ENCODE measurements around the gene KYAT1.
"Not testable (repeated sequence)": the region's sequence is repeated elsewhere in the genome, so short reads cannot be mapped to it uniquely, and the experiment has no call there.

The KYAT1 gene

DNA sequence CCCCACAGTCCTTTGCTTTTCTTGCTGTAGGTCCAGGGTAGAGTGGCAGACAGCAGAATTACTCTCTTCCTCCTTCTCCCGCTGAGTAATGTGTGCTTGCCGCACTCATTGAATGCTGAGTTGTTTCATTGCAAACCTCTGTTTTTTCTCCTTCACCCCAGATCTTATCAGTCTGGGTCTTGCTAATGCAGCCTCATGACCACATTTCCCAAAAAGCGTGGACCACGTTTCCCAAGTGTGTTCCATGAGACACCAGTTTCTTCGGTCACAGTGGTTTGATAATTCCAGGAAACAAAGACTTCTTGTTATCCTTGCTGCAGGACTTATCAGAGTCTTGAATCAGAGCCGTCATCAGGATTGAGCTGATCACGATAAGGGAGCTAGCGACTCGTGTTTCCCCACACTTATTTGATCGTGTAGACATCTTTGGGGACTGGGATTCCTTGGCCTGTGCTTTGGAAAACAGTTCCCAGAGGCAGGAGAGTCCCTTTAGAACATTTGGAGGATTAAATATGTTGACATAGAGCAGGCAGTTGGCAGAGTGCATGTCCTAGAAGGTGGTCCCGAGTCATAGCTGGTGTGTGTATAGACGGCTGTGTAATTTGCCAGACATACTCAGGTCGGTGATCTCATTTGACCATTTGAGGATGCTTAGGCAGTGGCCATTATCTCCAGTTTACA lies 4.6 kb upstream of the KYAT1 start:
- FAIRE-seq: no peak
- DNase-seq (ENCODE audit: low spot score): no peak

DNA sequence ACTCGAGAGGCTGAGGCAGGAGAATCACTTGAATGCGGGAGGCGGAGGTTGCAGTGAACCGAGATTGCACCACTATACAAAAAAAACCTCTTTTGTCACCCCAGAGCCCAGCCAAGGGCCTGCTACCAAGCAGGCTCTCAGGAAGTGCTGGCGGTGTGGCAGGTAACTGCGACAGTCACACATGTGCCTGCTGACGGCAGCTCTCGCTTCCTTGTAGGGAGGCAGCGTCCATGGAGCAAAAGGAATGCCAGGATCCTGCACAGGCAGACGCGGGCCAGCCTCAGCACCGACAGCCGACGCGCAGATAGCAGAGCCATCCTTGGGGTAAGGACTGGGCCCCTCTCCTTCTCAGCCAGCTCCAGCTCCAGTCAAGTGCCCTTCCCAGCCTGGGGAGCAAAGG lies 4.0 kb upstream of the KYAT1 start:
- DNase-seq (ENCODE audit: low spot score) (no peak), FAIRE-seq (no peak)

DNA sequence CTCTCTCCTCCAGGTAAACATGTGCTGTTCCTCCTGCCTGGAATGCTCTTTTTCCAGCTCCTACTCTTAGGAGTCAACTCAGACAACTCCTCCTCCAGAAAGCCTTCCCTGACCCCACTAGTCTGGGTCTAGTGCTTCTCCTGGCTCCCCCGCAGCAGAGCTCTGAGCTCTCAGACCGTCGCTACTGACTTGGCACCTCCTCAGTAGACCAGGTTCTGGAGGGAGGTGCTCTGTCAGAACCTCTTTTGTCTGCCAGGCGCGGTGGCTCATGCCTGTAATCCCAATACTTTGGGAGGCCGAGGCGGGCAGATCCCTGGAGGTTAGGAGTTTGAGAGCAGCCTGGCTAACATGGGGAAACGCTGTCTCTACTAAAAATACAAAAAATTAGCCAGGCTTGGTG lies 3.6 kb upstream of the KYAT1 start:
- DNase-seq (ENCODE audit: low spot score) (no peak), FAIRE-seq (no peak)

DNA sequence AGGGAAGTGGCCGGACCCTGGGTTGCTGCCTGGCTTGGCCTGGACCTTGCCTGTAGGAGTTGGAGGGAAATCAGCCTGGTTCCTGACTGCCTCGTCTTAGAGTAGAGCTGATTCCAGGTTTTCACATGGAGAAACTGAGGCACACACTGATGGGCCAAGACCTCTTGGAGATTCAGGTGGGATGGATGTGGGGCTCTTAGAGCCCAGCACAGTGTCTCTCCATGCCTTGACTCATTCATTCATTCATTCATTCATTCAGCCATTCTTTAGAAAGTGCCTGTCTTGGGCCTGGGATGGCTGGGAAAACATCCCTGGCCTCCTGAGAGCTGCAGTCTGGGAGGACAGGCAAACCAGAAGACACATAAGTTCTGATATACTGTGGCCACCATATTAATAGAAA lies 2.4 kb upstream of the KYAT1 start:
- no peak for FAIRE-seq
- no peak for DNase-seq (ENCODE audit: low spot score)

DNA sequence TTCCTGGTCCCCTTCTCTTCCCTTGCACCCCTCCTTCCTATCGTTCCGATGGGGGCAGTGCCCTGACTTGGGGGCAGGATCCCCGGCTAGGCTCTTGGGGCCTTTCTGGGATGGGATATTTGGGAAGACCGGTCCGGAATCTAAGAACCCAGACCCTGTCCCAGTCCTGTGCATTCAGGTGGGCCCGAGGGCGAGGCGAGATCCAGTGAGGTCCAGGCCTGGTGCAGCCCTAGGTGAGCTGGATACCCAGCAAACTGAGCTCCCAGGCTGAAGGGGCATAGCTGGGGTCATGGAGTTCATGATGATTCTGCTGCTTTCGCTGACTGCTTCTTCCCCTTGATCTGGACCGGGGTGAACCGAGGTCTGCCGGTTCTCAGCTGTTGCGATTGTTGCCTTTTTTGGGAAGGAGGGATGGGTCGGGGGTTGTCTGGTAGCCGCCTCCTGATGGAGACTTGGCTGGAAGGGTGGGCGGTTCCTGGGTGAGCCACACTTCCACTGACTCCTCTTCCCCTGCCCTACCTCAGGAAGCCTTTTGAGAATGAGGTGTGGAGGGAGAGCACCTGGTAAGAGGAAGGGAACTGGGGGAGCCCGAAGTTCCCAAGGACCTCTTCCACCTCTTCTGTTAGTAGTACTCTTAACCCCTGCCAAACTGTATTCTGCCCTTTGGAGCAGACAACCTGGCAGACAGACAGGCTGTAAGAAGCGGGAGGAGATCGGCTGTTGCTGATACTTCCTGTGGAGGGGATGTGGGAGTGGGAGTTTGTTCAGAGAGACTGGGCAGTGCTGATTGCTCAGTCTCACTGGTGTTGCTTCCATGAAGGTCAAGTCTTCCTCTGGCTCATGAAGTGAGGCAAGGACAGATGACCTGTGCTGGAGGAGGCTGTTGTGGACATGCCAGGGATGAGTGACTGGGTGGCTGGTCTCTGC lies 1.2 kb upstream of the KYAT1 start:
- DNase-seq (ENCODE audit: low spot score) (no peak), FAIRE-seq (no peak)

DNA sequence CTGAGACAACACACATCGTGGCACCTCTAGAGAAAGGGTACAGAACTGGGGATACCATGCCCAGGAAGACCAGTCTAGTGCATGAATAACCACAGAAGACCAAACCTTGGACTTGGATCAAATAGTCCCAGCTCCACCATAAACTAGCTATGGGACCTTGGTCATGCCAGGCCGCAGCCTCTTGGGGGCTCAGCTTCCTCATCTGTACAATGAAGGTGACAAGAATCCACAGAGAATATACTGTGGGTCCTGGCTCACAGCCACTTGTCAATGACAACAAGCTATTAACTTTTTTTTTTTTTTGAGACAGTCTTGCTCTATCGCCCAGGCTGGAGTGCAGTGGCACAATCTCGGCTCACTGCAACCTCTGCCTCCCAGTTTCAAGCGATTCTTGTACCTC lies 3.9 kb downstream of the KYAT1 start:
- DNase-seq (ENCODE audit: low spot score): peak; percentile 30

DNA sequence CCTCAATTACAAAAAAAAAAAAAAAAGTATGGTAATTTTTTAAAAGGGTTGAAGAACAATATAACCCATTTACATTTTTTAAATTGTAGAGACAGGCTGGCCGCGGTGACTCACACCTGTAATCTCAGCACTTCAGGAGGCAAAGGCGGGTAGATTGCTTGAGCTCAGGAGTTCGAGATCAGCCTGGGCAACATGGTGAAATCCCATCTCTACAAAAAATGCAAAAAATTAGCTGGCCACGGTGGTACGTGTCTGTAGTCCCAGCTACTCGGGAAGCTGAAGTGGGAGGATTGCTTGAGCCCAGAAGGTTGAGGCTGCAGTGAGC lies 10.8 kb downstream of the KYAT1 start:
- not testable (repeated sequence) for FAIRE-seq; DNase-seq (ENCODE audit: low spot score)

More for the DNA sequence above, 3.9 kb downstream of the KYAT1 start:
- FAIRE-seq: no peak

DNA sequence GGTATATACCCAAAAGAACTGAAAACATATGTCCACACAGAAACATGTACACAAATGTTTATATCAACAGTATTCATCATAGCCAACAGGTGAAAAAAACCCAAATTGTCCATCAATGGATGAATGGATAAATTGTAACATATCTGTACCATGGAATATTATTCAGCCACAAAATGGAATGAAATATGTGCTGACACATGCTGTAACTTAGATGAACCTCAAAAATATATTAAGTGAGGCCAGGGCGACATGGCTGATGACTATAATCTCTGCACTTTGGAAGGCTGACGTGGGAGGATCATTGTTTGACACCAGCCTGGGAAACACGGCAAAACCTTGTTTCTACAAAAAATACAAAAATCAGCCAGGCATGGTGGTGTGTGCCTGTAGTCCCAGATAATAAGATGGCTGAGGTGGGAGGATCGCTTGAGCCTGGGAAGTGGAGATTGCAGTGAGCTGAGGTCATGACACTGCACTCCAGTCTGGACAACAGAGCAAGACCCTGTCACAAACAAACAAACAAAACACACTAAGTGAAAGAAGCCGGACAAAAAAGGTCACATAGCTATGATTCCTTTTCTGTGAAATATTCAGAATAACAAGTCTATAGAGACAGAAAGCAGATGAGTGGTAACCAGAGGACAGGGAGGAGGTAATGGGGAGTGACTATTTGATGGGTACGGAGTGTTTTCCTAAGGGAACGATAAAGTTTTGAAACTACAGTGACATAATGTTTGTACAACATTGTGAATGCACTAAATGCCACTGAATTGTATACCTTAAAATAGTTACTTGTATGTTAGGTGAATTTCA lies 11.4 kb downstream of the KYAT1 start:
- FAIRE-seq (no peak), DNase-seq (ENCODE audit: low spot score) (no peak)

DNA sequence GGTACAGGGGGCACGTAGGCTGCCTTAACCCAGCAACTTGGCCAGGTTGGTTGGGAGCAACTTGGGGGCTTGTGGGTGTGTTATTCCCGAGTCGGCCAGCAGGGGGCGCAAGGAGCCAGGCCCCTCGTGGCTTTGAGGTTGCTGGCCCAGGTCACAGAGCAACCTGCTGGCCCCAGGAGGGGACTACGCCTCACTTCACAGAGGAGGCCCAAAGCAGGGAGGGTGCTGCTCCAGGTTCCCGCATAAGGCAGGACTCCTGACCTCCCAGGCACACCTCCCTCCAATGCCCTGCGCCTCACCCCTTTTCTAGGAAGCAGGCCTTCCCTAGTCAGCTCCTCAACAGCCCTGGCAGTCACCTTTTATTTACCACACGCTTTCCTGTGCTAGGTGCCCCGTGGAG lies 18.1 kb downstream of the KYAT1 start:
- peak; percentile 52 for DNase-seq (ENCODE audit: low spot score)
- no peak for FAIRE-seq

DNA sequence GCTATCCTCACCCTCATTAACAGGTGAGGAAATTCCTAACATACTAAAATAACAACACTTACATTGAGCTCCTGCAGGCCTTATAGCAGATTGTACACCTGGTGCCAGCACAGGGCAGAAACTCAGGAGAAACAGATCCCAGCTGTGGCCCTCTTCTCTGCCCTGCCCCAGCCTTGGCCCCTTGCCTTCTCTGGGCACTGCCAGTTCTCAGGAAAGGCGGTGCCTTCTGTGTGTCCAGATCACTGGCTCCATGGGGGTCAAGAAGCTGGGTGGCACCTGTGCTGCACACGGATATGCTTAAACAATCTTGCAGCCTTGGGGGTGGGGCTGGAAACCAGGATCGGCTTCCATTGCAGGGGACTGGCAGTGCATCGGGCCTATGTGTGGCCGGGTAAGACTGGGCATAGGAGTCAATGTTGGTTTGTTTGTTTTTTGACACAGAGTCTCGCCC lies 19.3 kb downstream of the KYAT1 start:
- no peak for FAIRE-seq
- DNase-seq (ENCODE audit: low spot score): no peak

DNA sequence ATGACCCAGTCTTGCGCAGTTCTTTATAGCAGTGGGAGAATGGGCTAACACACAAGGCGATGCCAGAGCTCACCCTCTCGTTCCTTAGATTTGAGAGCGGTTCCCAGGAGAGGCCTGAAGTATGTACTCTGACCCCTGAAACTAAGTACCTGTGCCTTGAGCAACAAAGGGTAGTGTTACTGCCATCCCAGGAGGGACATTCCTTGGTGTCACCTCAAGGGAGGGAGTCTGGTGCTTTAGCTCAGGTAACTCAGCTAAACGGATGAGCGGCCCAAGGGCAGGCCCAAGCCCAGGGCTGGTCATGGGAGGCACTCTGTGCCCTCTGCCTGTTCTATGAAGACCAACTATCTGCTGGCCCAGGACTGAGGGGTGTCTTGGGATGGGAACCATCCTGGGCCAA lies 20.2 kb downstream of the KYAT1 start:
- DNase-seq (ENCODE audit: low spot score) (no peak), FAIRE-seq (no peak)

DNA sequence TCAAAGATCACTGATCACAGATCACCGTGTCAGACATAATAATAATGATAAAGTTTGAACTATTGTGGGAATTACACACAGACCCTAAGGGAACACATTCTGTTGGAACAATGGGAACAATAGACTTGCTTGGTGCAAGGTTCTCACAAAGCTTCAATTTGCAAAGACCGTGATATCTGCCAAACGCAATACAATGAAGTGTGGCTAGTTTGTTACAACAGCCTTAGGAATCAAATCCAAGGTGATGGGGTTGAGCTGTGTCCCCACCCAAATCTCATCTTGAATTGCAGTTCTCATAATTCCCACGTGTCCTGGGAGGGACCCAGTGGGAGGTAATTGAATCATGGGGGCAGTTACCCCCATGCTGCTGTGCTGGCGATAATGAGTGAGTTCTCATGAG lies 20.8 kb downstream of the KYAT1 start:
- FAIRE-seq: no peak
- DNase-seq (ENCODE audit: low spot score): no peak

DNA sequence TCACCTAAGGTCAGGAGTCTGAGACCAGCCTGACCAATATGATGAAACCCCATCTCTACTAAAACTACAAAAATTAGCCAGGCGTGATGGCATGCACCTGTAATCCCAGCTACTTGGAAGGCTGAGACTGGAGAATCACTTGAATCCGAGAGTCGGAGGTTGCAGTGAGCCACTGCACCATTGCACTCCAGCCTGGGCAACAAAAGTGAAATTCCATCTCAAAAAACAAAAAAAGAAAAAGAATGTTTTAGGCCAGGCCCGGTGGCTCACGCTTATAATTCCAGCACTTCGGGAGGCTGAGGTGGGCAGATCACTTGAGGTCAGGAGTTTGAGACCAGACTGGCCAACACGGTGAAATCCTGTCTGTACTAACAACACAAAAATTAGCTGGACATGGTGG lies 23.3 kb downstream of the KYAT1 start:
- not testable (repeated sequence) for DNase-seq (ENCODE audit: low spot score); FAIRE-seq

DNA sequence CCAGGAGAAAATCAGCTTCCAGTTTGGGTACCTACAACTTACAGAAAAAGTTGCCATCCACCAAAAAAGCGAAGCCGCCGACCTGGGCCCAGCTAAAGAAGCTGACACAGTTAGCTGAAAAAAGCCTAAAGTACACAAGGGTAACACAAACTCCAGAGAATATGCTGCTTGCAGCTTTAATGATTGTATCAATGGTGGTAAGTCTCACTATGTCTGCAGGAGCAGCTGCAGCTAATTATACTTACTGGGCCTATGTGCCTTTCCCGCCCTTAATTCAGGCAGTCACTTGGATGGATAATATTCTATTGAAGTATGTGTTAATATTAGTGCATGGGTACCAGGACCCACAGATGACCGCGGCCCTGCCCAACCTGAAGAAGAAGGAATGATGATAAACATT lies 27.3 kb downstream of the KYAT1 start:
- not testable (repeated sequence) for DNase-seq (ENCODE audit: low spot score); FAIRE-seq

DNA sequence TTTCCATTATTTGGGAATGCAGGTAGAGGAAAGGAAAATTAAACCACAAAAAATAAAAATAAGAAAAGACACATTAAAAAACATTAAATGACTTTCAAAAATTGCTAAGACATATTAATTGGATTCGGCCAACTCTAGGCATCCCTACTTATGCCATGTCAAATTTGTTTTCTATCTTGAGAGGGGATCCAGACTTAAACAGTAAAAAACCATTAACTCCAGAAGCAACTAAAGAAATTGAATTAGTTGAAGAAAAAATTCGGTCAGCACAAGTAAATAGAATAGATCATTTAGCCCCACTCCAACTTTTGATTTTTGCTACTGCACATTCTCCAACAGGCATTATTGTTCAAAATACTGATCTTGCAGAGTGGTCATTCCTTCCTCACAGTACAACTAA lies 29.1 kb downstream of the KYAT1 start:
- not testable (repeated sequence) for DNase-seq (ENCODE audit: low spot score); FAIRE-seq

DNA sequence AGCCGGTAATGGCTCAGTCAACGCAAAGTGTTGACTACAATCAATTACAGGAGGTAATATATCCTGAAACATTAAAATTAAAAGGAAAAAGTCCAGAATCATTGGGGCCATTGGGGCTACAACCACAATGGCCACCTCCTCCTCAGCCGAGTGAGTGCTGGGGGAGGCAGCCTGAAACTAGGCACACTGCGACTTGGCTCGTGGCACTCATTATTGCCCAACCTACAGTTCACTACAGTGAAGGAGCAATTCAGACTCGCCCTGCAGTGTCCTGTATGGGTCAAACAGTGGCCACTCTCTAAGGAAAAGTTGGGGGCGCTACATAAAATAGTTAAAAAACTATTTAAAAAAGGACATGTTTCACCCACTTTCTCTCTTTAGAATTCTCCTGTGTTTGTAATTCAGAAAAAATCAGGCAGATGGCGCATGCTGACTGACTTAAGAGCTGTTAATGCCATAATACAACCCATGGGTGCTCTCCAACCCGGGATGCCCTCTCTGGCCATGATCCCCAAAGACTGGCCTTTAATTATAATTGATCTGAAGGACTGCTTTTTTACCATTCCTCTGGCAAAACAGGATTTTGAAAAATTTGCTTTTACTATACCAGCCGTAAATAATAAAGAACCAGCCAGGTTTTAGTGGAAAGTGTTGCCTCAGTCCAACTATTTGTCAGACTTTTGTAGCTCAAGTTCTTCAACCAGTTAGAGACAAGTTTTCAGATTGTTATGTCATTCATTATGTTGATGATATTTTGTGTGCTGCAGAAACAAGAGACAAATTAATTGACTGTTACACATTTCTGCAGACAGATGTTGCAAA lies 29.8 kb downstream of the KYAT1 start:
- DNase-seq (ENCODE audit: low spot score) (peak; percentile 23), FAIRE-seq (peak; percentile 17)

DNA sequence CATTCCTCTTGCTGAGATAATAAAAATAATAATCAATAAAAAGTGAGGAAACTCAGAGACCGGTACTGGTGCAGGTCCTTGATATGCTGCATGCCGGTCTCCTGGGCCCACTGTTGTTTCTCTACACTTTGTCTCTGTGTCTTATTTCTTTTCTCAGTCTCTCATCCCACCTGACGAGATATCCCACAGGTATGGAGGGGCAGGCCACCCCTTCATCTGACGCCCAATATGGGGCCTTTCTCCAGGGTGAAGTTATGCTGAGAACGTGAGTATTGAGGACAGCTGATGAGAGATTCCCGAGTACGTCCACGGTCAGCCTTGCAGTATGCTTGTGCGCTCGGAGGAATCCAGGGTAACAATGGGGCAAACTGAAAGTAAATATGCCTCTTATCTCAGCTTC lies 30.7 kb downstream of the KYAT1 start:
- DNase-seq (ENCODE audit: low spot score); FAIRE-seq: not testable (repeated sequence)

DNA sequence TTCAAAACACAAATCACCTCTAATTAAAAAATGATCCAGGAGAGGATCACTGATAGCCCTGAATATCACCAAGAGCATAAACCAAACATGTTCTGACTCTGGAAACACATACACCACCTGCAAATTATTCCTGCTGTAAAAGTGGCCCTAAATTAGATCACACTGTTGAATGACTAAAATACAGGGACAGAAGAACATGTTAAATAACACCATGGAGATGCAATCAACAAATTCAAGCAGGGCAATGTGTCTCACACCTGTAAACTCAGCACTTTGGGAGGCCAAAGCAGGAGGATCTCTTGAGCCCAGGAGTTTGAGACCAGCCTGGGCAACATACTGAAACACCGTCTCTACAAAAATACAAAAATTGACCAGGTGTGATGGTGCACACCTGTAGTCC lies 33.9 kb downstream of the KYAT1 start:
- no peak for FAIRE-seq
- no peak for DNase-seq (ENCODE audit: low spot score)

DNA sequence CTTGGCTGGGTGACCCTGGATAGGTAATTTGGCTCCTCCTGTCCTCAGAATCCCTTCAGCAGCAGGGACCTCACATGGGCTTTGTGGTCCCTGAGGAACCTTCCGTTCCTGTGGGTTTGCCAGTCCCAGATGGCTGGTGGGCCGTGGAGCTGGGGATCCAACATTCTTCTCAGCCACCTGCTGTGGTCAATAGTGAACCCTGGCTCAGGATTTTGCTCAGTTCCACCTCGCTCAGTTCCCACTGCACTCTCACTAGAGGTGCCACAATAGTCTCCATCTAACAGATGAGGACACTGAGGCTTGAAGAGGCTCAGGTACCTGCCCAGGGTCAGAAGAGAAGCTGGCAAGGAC lies 35.1 kb downstream of the KYAT1 start:
- FAIRE-seq: no peak
- no peak for DNase-seq (ENCODE audit: low spot score)

DNA sequence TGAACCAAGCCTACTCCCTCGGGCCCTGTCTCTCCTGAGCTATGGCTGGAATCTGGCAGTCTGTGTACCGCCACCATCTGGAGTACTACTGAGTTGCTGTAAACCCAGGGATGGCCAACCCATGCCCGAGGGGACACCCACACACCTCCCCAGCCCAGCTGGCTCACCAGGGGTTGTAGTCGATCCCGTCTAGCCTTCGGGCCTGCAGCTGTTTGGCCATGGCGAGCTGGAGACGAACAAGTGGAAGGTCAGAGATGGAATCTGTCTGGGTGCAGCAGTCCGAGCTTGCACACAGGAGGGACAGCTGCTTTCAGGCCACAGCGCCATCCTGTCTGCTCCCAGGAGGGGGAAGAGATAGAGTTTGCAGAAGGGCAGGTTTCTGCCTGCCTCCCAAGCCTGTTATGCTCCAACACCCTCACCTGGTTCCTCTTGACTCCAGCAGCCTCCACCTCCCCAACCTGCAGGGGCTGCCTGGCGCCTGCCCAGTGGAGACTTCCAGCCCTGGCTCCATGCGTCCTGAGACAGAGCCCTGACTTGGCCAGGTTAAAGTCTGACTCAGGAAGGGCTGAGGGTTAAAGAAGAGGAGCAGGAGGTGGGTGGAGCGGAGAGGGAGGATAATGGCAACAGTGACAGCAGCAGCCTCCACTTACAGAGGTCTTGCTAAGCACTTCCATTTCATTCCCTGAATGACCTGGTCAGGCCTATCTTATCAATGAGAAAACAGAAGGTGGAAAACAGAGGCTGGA lies 36.4 kb downstream of the KYAT1 start:
- DNase-seq (ENCODE audit: low spot score) (no peak), FAIRE-seq (no peak)
